DOHH2 (cell line): Measurements from ENCODE around the gene CRHR1.

ENCODE experiments used
- H3F3A ChIP-seq: fragments of 200-600 bp; sonication (generic), shearing (Covaris generic); 2 replicates; pipeline ENCODE4 v1.6.0; 2016; ENCODE audit warnings: antibody characterized with exemption, mild to moderate bottlenecking; ENCODE audit not compliant: control insufficient read depth, insufficient read depth
- H3K27ac ChIP-seq: fragments of 200-600 bp; sonication (generic); 2 replicates; pipeline ENCODE4 v1.5.1; 2014; ENCODE audit warnings: low read depth, mild to moderate bottlenecking, low read length, moderate library complexity
- H3K27me3 ChIP-seq: fragments of 200-600 bp; sonication (generic); 2 replicates; pipeline ENCODE4 v1.6.1; 2014; ENCODE audit warnings: mild to moderate bottlenecking, low read length, mixed read lengths; ENCODE audit not compliant: control insufficient read depth
- H3K36me3 ChIP-seq: fragments of 200-600 bp; sonication (generic); 2 replicates; pipeline ENCODE4 v1.6.1; 2014; ENCODE audit warnings: mild to moderate bottlenecking, low read length, moderate library complexity, mixed read lengths; ENCODE audit not compliant: control insufficient read depth
- H3K4me1 ChIP-seq: fragments of 200-600 bp; sonication (generic); 2 replicates; pipeline ENCODE4 v1.6.1; 2014; ENCODE audit warnings: mild to moderate bottlenecking, low read length, mixed read lengths; ENCODE audit not compliant: control insufficient read depth
- H3K4me2 ChIP-seq: fragments of 200-600 bp; sonication (generic); 2 replicates; pipeline ENCODE4 v1.6.0; 2014; ENCODE audit warnings: mild to moderate bottlenecking, low read length, moderate library complexity
- H3K4me3 ChIP-seq: fragments of 200-600 bp; sonication (generic); 2 replicates; pipeline ENCODE4 v1.5.1; 2014; ENCODE audit warnings: mild to moderate bottlenecking, low read length, mixed read lengths
- H3K79me2 ChIP-seq: fragments of 200-600 bp; sonication (generic); 2 replicates; pipeline ENCODE4 v1.6.1; 2014; ENCODE audit warnings: mild to moderate bottlenecking, low read length, mixed read lengths; ENCODE audit not compliant: control insufficient read depth
- H3K9me2 ChIP-seq: fragments of 200-600 bp; sonication (generic); replicated peaks from 2 replicates; pipeline ENCODE4 v1.6.1; 2014; ENCODE audit warnings: mild to moderate bottlenecking, low read length, mixed read lengths; ENCODE audit not compliant: control insufficient read depth
- H3K9me3 ChIP-seq: fragments of 200-600 bp; sonication (generic); 2 replicates; pipeline ENCODE4 v1.6.1; 2014; ENCODE audit warnings: antibody characterized with exemption, low read length, mixed read lengths; ENCODE audit not compliant: control insufficient read depth, insufficient read depth
- H4K20me1 ChIP-seq: fragments of 200-600 bp; sonication (generic); 2 replicates; pipeline ENCODE4 v1.6.0; 2014; ENCODE audit warnings: low read depth, mild to moderate bottlenecking, antibody characterized with exemption, low read length, moderate library complexity; ENCODE audit not compliant: control insufficient read depth, insufficient read depth
- EZH2phosphoT487 ChIP-seq: fragments of 200-600 bp; sonication (generic); IDR thresholded peaks from 2 replicates; pipeline ENCODE4 v1.6.1; 2017; ENCODE audit warnings: borderline replicate concordance, mild to moderate bottlenecking, antibody characterized with exemption, low read length, moderate library complexity, mixed read lengths
- TF ChIP-seq, protein P1 (sequence below): fragments of 200-600 bp; sonication (generic); IDR thresholded peaks from one replicate; pipeline ENCODE4 v1.5.1; 2014; ENCODE audit warnings: antibody characterized with exemption, mild to moderate bottlenecking, low read depth, low read length; ENCODE audit not compliant: poor library complexity, severe bottlenecking

CRHR1 gene

DNA sequence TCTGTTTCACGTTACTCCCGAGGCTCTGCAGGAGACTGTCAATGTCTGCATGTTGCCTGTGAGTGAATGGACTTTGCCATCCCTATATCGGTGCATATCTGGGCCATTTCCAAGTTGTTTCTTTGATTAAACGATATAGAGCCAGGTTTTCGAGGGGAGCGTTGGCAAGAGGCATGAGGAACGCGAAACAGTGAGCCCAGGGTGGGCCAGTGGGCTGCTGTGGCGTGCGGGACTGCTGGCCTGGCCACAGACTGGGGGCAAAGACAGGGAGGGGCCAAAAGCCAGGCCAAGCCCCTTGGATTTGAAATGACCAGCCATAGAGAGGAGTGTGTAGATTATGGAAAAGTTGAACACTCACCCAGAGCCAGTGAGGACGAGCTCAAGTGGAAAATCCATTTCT, 3.5 kb downstream of the CRHR1 start:
- no peaks in the 10 kb centered on the region for H3K9me2 ChIP-seq
- peaks cover 70% of the 10 kb centered on the region for H3K27me3 ChIP-seq

DNA sequence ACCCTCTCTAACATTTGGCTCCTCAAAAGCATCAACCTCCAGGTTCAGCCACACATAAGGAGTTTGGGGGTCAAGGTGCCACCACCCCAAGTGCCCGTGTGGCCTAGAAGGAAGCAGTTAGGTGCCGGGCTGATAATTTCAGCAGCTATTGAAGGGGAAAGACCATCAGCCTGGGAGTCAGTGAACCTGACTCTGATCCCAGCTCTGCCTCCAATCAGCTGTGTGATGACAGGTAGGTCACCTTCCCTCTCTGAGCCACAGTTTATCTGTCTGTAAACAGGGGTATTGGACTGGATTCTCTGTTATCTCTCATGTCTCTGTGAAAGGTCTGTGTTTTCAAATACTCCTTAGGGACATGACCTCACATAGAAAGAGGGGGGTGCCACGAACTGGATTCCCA, 3.9 kb downstream of the CRHR1 start:
- H3K27me3 ChIP-seq, result peaks cover 67% of the 10 kb centered on the region

More for the DNA sequence above, 3.5 kb downstream of the CRHR1 start:
- TF ChIP-seq, protein P1, sequence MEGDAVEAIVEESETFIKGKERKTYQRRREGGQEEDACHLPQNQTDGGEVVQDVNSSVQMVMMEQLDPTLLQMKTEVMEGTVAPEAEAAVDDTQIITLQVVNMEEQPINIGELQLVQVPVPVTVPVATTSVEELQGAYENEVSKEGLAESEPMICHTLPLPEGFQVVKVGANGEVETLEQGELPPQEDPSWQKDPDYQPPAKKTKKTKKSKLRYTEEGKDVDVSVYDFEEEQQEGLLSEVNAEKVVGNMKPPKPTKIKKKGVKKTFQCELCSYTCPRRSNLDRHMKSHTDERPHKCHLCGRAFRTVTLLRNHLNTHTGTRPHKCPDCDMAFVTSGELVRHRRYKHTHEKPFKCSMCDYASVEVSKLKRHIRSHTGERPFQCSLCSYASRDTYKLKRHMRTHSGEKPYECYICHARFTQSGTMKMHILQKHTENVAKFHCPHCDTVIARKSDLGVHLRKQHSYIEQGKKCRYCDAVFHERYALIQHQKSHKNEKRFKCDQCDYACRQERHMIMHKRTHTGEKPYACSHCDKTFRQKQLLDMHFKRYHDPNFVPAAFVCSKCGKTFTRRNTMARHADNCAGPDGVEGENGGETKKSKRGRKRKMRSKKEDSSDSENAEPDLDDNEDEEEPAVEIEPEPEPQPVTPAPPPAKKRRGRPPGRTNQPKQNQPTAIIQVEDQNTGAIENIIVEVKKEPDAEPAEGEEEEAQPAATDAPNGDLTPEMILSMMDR, result no peak
- no peak for TF ChIP-seq EZH2phosphoT487
- Histone ChIP-seq H3K4me3 (no peak overlapping the region), H3K36me3 (no peaks in the 10 kb centered on the region), H4K20me1 (no peaks in the 10 kb centered on the region), H3K79me2 (no peaks in the 10 kb centered on the region), H3K9me3 (no peaks in the 10 kb centered on the region), H3K4me1 (no peaks in the 10 kb centered on the region), H3F3A (no peaks in the 10 kb centered on the region), H3K27ac (no peak overlapping the region), H3K4me2 (no peak overlapping the region)

DNA sequence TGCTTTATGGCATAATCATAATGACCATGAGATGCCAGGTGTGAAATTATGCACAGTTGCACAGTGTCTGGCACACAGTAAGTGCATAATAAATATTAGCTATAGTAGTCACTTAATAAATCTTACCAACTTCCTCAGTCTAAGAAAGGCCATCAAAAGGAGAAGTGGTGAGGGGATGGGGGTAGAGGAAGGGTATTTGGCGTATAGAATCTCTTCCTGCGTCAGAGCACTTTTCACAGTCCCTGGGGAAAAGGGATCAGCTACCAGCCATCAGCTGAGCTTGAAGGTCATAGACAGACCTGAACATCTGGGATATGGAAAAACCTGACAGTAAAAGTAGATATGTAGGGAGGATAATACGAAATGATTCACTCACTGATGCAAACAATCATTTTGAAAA, 5.8 kb downstream of the CRHR1 start:
- H3K4me3 ChIP-seq, result no peak overlapping the region
- H3K4me2 ChIP-seq, result no peak overlapping the region
- no peak overlapping the region for H3K27ac ChIP-seq
- H3K79me2 ChIP-seq, result no peaks in the 10 kb centered on the region
- no peaks in the 10 kb centered on the region for H3K9me2 ChIP-seq
- no peaks in the 10 kb centered on the region for H3K36me3 ChIP-seq
- peaks cover 53% of the 10 kb centered on the region for H3K27me3 ChIP-seq
- no peaks in the 10 kb centered on the region for H3F3A ChIP-seq
- H3K4me1 ChIP-seq, result no peaks in the 10 kb centered on the region
- no peaks in the 10 kb centered on the region for H3K9me3 ChIP-seq
- H4K20me1 ChIP-seq, result no peaks in the 10 kb centered on the region
- TF ChIP-seq, protein P1, result no peak
- TF ChIP-seq EZH2phosphoT487, result no peak

More for the DNA sequence above, 3.9 kb downstream of the CRHR1 start:
- Histone ChIP-seq H3K4me3 (no peak overlapping the region), H3K9me3 (no peaks in the 10 kb centered on the region), H3K27ac (no peak overlapping the region), H3K4me1 (no peaks in the 10 kb centered on the region), H3K4me2 (no peak overlapping the region), H3K79me2 (no peaks in the 10 kb centered on the region), H3F3A (no peaks in the 10 kb centered on the region), H3K9me2 (no peaks in the 10 kb centered on the region), H4K20me1 (no peaks in the 10 kb centered on the region), H3K36me3 (no peaks in the 10 kb centered on the region)
- TF ChIP-seq, protein P1, result no peak
- TF ChIP-seq EZH2phosphoT487, result no peak
